IMR-90 (cell line): ENCODE measurements around the gene IRAG1. TPM values are rescaled to one million over a fixed set of nuclear protein-coding genes. Genes with fewer than 3 reads are reported as not detected.

Experiments
- ATAC-seq: fragments of 200-7000 bp; cut with Tn5 transposase; 2 replicates; pipeline ENCODE4 v1.9.1; 2020; ENCODE audit warnings: low read depth, mild to moderate bottlenecking, moderate library complexity
- BruUV-seq: library from RNA; stranded (reverse); fragments of 400-500 nt; replicated peaks from 2 replicates; lab custom pipeline; 2021; lab: Mats Ljungman, UMichigan
- CTCF ChIA-PET: fragments of 300-600 bp; formaldehyde crosslinking; extraction: SDS; loops from one replicate; lab custom pipeline; 2021; ENCODE audit warnings: antibody characterized with exemption; lab: Yijun Ruan, JAX
- POLR2A ChIA-PET: fragments of 300-600 bp; sonication (Branson Sonifier 250); formaldehyde crosslinking; loops from one replicate; lab custom pipeline; 2022; ENCODE audit warnings: antibody characterized with exemption; ENCODE audit not compliant: unreplicated experiment; lab: Charles Lee
- DNase-seq: peaks from one replicate; pipeline ENCODE4 v3.0.0; 2013
- H2AFZ ChIP-seq: replicated peaks from 2 replicates; pipeline ENCODE3; 2013; ENCODE audit warnings: low read length, mild to moderate bottlenecking; ENCODE audit not compliant: poor library complexity
- H2AK5ac ChIP-seq: 2 replicates; pipeline ENCODE4 v1.6.1; 2013; ENCODE audit warnings: low read depth, low read length, inconsistent platforms
- H2AK9ac ChIP-seq: replicated peaks from 2 replicates; pipeline ENCODE3; 2013; ENCODE audit warnings: mild to moderate bottlenecking, low read depth, low read length, moderate library complexity; ENCODE audit not compliant: poor library complexity
- H2BK120ac ChIP-seq: 2 replicates; pipeline ENCODE4 v1.6.1; 2013; ENCODE audit warnings: low read depth, low read length, inconsistent platforms
- H2BK15ac ChIP-seq: 3 replicates; pipeline ENCODE4 v1.6.1; 2013; ENCODE audit warnings: low read depth, low read length, inconsistent platforms
- H2BK20ac ChIP-seq: 2 replicates; pipeline ENCODE4 v1.6.1; 2013; ENCODE audit warnings: low read depth, mild to moderate bottlenecking, inconsistent platforms, low read length, moderate library complexity
- H2BK5ac ChIP-seq: 2 replicates; pipeline ENCODE4 v1.6.1; 2013; ENCODE audit warnings: mild to moderate bottlenecking, low read depth, low read length, inconsistent platforms; ENCODE audit not compliant: poor library complexity, severe bottlenecking
- H3K14ac ChIP-seq: replicated peaks from 2 replicates; pipeline ENCODE4 v1.6.1; 2013; ENCODE audit warnings: low read depth, low read length, inconsistent platforms
- H3K18ac ChIP-seq: 2 replicates; pipeline ENCODE4 v1.6.1; 2013; ENCODE audit warnings: low read depth, low read length, control low read depth
- H3K23ac ChIP-seq: 2 replicates; pipeline ENCODE4 v1.6.1; 2013; ENCODE audit warnings: low read depth, low read length, inconsistent platforms
- H3K27ac ChIP-seq: 2 replicates; pipeline ENCODE4 v1.5.1; 2013; ENCODE audit warnings: mild to moderate bottlenecking, control low read depth, low read length; ENCODE audit not compliant: insufficient read depth
- H3K27me3 ChIP-seq: 2 replicates; pipeline ENCODE4 v1.6.1; 2013; ENCODE audit warnings: low read length; ENCODE audit not compliant: control insufficient read depth, insufficient read depth
- H3K36me3 ChIP-seq: 2 replicates; pipeline ENCODE4 v1.6.1; 2013; ENCODE audit warnings: low read length, mixed read lengths; ENCODE audit not compliant: control insufficient read depth, insufficient read depth
- H3K4ac ChIP-seq: 2 replicates; pipeline ENCODE4 v1.6.1; 2013; ENCODE audit warnings: low read depth, low read length, inconsistent platforms
- H3K4me1 ChIP-seq: 2 replicates; pipeline ENCODE4 v1.6.1; 2013; ENCODE audit warnings: low read length, mixed read lengths; ENCODE audit not compliant: control insufficient read depth, insufficient read depth
- H3K4me2 ChIP-seq: 2 replicates; pipeline ENCODE4 v1.6.1; 2013; ENCODE audit warnings: low read depth, mild to moderate bottlenecking, control low read depth, low read length, moderate library complexity
- H3K4me3 ChIP-seq: 2 replicates; pipeline ENCODE4 v1.5.1; 2013; ENCODE audit warnings: low read depth, mild to moderate bottlenecking, control low read depth, low read length, moderate library complexity; ENCODE audit not compliant: insufficient read depth
- H3K56ac ChIP-seq: 2 replicates; pipeline ENCODE4 v1.6.1; 2013; ENCODE audit warnings: low read length, inconsistent platforms; ENCODE audit not compliant: insufficient read depth; ENCODE audit errors: extremely low read depth
- H3K79me1 ChIP-seq, 2 experiments: 2 replicates each; pipeline ENCODE4 v1.6.1; 2013; ENCODE audit warnings: low read length in 2 of 2, inconsistent platforms in 1 of 2, low read depth in 1 of 2
- H3K9ac ChIP-seq: 2 replicates; pipeline ENCODE4 v1.6.1; 2013; ENCODE audit warnings: low read depth, low read length, control low read depth
- H3K9me1 ChIP-seq: 2 replicates; pipeline ENCODE4 v1.6.1; 2013; ENCODE audit warnings: low read length, inconsistent platforms; ENCODE audit not compliant: insufficient read depth
- H3K9me3 ChIP-seq: 2 replicates; pipeline ENCODE4 v1.6.1; 2013; ENCODE audit warnings: low read length; ENCODE audit not compliant: control insufficient read depth, insufficient read depth
- H4K20me1 ChIP-seq: 2 replicates; pipeline ENCODE4 v1.6.1; 2013; ENCODE audit warnings: low read length, inconsistent platforms; ENCODE audit not compliant: insufficient read depth
- H4K5ac ChIP-seq: 2 replicates; pipeline ENCODE4 v1.6.1; 2013; ENCODE audit warnings: mild to moderate bottlenecking, low read depth, low read length, control low read depth
- H4K8ac ChIP-seq, 2 experiments: 2 replicates each; pipeline ENCODE4 v1.6.1; 2013; ENCODE audit warnings: low read depth in 2 of 2, low read length in 2 of 2, control low read depth in 1 of 2, inconsistent platforms in 1 of 2
- H4K91ac ChIP-seq: 2 replicates; pipeline ENCODE4 v1.6.1; 2013; ENCODE audit warnings: low read depth, low read length, inconsistent platforms; ENCODE audit not compliant: insufficient read depth
- BHLHE40 ChIP-seq: fragments of 150-350 bp; IDR thresholded peaks from 2 replicates; pipeline ENCODE4 v1.6.1; 2016; ENCODE audit warnings: mild to moderate bottlenecking, low read depth, low read length
- CEBPB ChIP-seq: IDR thresholded peaks from 2 replicates; pipeline ENCODE4 v1.6.1; 2012; ENCODE audit warnings: low read depth, low read length, improper control_type of control experiment
- CHD1 ChIP-seq: IDR thresholded peaks from 2 replicates; pipeline ENCODE4 v1.6.1; 2012; ENCODE audit warnings: low read depth, low read length, improper control_type of control experiment
- ELK1 ChIP-seq: fragments of 150-350 bp; IDR thresholded peaks from 2 replicates; pipeline ENCODE4 v1.6.1; 2016; ENCODE audit warnings: low read depth, mild to moderate bottlenecking, low read length, moderate library complexity, borderline replicate concordance
- FOS ChIP-seq: fragments of 150-350 bp; IDR thresholded peaks from 2 replicates; pipeline ENCODE4 v1.6.1; 2016; ENCODE audit warnings: low read depth, low read length
- MAFK ChIP-seq: IDR thresholded peaks from 2 replicates; pipeline ENCODE4 v1.6.1; 2012; ENCODE audit warnings: low read depth, low read length, improper control_type of control experiment
- NFE2L2 ChIP-seq: fragments of 150-350 bp; IDR thresholded peaks from 2 replicates; pipeline ENCODE4 v1.6.1; 2016; ENCODE audit warnings: low read depth, mild to moderate bottlenecking, low read length
- POLR2A ChIP-seq: IDR thresholded peaks from 2 replicates; pipeline ENCODE4 v1.6.1; 2012; ENCODE audit warnings: mild to moderate bottlenecking, low read depth, low read length
- RAD21 ChIP-seq: IDR thresholded peaks from 2 replicates; pipeline ENCODE4 v1.6.1; 2012; ENCODE audit warnings: low read length, improper control_type of control experiment
- RCOR1 ChIP-seq: IDR thresholded peaks from 2 replicates; pipeline ENCODE4 v1.6.1; 2012; ENCODE audit warnings: mild to moderate bottlenecking, low read length, improper control_type of control experiment; ENCODE audit not compliant: insufficient replicate concordance
- RFX5 ChIP-seq: IDR thresholded peaks from 2 replicates; pipeline ENCODE4 v1.8.0; 2012; ENCODE audit warnings: low read depth, mild to moderate bottlenecking, low read length, moderate library complexity
- SMC3 ChIP-seq: fragments of 150-350 bp; IDR thresholded peaks from 2 replicates; pipeline ENCODE4 v1.6.1; 2016; ENCODE audit warnings: low read depth, mild to moderate bottlenecking, antibody characterized with exemption, low read length, moderate library complexity
- WGBS, 2 experiments: methylation state at CpG; one replicate each; pipeline versions ENCODE4 v1.1.5 to v1.1.7; 2013; ENCODE audit warnings: missing lambda C conversion rate in 2 of 2; ENCODE audit not compliant: insufficient read length in 1 of 2; ENCODE audit errors: extremely low coverage in 2 of 2; 5-methylcytosine and 5-hydroxymethylcytosine counted together
- dilution Hi-C: fragments of 300-500 bp; cut with HindIII; formaldehyde crosslinking; loops from one replicate; pipeline ENCODE4 v1.14.3; 2018; ENCODE audit warnings: low sequenced_read_pairs; ENCODE audit not compliant: unreplicated experiment
- in situ Hi-C: fragments of 300-500 bp; cut with MboI; formaldehyde crosslinking; loops from 3 replicates; pipeline ENCODE4 v1.14.3; 2019; ENCODE audit warnings: low sequenced_read_pairs, inconsistent platforms, mixed read lengths
- intact Hi-C: fragments of 100-400 bp; cut with micrococcal nuclease; formaldehyde crosslinking; loops from 2 replicates; pipeline ENCODE4 v1.10.0; 2022
- polyA plus RNA-seq, 3 experiments: library from polyadenylated mRNA; depleted of rRNA; stranded (reverse); fragments of >200 nt; gene quantifications; 2 replicates each; pipeline ENCODE4 v1.2.3, GENCODE V29; 2012; ENCODE audit warnings: low replicate concordance in 1 of 3
- total RNA-seq: library from RNA; depleted of rRNA; stranded (reverse); fragments of >200 nt; gene quantifications from 2 replicates; pipeline ENCODE4 v1.2.3, GENCODE V29; 2012

IRAG1 gene
- total and polyA plus RNA-seq, 2 of the 4 experiments (the other 2 are of a cell fraction), result 19.4 to 25.8 TPM

- Histone ChIP-seq H3K79me1 (peaks cover 13 to 36% of the 10 kb centered on the region in 2 experiments), H3K18ac (peak overlapping the region; percentile 48; the same call in 1 of the 2 replicates), H2BK120ac (peak overlapping the region; percentile 98; the same call in 1 of the 2 replicates), H2BK5ac (peak overlapping the region; percentile 94), H2AK9ac (no peak overlapping the region), H3K27me3 (no peaks in the 10 kb centered on the region), H3K56ac (no peak overlapping the region), H2AFZ (no peak overlapping the region), H4K5ac (no peak overlapping the region; the same call in 1 of the 2 replicates), H2BK20ac (peak overlapping the region; percentile 95; the same call in 1 of the 2 replicates), H3K4me2 (no peak overlapping the region), H3K9ac (no peak overlapping the region), H3K9me3 (peaks cover 3% of the 10 kb centered on the region; the same call in 1 of the 2 replicates), H3K27ac (no peak overlapping the region), H3K4me3 (no peak overlapping the region), H2AK5ac (0 out of 2 replicates have a peak overlapping the region, but pooled peaks have one; percentile 98), H3K23ac (no peak overlapping the region), H3K4ac (peak overlapping the region; percentile 97; the same call in 1 of the 2 replicates), H4K8ac (peak overlapping the region in 1 of 2 experiments; percentile 83; a peak in 2 of 4 replicates), H3K36me3 (peaks cover 3% of the 10 kb centered on the region; the same call in 1 of the 2 replicates), H4K91ac (peak overlapping the region; percentile 70; the same call in 1 of the 2 replicates), H2BK15ac (peak overlapping the region; percentile 98; the same call in 1 of the 3 replicates), H4K20me1 (peaks cover 9% of the 10 kb centered on the region; the same call in 1 of the 2 replicates), H3K4me1 (peaks cover 36% of the 10 kb centered on the region), H3K14ac (peak overlapping the region; percentile 87), H3K9me1 (peaks cover 29% of the 10 kb centered on the region)
- intact Hi-C loops, result no loop called here
- ChIA-PET POLR2A (no interaction called here), CTCF (interaction anchor here (1.7 kb wide), 1 partner anchor 12 kb away, joined by 5 read pairs; no protein-coding TSS in a partner anchor)
- BruUV-seq, result no TSS peak
- in situ Hi-C loops, result no loop called here
- WGBS, 2 experiments, result no CpG with 5 or more reads among the region's 3 CpGs
- dilution Hi-C loops, result no loop called here
- TF ChIP-seq FOS (no peak), CEBPB (no peak), ELK1 (no peak), CHD1 (no peak), MAFK (no peak), BHLHE40 (no peak), SMC3 (no peak), POLR2A (no peak), RFX5 (no peak), NFE2L2 (no peak), RAD21 (no peak), RCOR1 (no peak)
- ATAC-seq (no peak), DNase-seq (peak; percentile 20)
Observed at GRCh38 chr11:10695833-10696232, 2.3 kb upstream of the IRAG1 start.
